ENCODE data around the gene KAZN.

Gene KAZN

DNA sequence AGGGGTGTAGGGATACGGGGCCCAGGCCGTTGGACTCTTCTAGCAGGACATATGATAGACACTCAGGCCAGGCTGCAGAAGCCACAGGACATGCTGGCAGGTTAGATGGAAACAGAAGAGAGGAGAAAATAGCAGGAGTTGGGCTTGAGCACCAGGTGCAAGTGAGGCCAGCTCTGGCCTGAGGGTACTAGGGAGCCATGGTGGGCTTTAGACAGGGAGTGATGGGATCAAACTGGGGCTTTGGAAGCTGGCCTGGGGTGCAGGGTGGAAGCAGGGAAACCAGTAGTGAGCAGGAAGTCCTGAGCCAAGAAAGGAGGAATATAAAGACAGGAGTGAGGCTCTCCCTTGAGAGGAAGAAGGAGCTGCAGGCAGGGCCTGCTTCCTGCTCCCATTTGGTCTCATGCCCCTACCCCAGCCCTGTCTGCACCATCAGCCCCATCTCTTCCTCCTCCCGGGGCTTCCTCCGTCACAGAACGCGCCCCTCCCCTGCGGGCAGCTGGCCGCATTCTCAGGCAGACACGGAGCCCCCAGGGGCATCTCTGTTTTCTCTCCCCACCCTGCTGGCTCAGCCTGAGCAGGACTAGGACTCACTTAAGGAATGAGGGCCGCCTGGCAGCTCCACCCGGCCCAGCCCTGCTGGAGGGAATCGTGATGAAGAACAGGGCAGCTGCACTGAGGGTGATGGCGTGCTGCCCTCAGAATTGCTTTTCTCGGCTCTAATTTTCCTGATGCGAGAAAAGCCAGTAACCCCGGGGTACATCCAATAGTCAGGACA lies 389.5 kb downstream of the KAZN start:
- no peak for DNase-seq (ENCODE audit: low read depth)

DNA sequence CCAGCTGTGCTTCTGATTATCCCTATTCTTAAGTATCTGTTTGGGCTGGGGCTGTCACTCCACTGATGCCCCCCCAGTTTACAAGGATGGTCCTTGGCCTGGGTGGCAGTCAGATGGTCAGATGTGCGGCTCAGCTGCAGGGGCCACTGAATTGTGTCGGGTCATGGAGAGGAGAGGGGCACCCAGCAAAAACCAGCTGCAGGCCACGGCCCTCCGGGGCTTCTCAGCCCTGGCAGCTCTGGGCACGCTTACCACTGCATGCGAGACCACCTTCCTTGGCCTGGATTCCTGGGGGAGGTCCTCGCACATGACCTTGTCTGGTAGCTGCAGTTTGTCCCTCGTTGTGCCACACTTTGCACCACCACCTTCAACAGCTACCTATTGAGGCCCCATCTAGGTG lies 390.2 kb downstream of the KAZN start:
- no peak for DNase-seq (ENCODE audit: low read depth)

DNA sequence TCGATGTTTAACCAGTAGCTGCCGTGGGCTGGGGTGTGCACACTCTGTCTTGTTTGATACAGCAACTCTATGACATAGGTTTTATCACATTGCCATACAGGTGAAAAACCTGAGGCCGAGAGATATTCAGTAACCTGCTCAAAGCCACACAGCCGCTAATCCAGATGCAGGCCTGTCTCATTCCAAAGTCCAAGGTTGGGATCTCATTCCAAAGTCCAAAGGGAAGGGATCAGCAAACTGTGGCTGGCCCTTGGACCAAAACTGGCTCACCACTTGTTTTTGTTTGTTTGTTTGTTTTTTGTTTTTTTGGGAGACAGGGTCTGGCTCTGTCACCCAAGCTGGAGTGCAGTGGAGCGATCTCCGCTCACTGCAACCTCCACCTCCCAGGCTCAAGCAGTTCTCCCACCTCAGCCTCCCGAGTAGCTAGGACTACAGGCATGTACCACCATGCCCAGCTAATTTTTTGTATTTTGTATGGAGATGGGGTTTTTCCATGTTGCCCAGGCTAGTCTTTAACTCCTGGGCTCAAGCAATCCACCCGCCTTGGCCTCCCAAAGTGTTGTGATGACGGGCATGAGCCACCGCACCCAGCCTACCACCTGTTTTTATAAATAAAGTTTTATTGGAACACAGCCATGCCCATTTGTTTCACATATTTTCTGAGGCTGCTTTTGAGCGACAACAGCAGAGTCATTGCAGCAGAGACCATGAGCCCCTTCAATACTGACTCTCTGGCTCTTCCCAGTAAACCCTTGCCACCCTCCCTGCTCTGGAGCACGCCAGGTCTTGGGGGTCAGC lies 391.6 kb downstream of the KAZN start:
- no peak for DNase-seq (ENCODE audit: low read depth)

DNA sequence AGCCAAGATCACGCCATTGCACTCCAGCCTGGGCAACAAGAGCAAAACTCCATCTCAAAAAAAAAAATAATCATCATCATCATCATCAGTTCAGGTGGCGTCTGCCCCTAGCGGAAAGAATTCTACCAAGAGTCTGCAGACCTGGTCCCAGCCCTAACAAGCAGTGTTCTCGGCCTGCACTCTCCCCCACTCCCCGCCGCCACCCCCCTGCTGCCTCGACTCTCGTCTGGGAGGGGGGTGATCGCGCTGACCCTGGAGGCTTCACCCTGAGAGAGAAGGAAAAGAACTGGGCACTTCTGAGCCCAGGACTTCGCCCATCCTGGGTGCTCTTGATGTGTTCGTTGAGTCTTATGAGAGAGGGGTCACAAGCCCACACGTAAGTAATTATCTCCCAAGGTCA lies 394.9 kb downstream of the KAZN start:
- no peak for DNase-seq (ENCODE audit: low read depth)

DNA sequence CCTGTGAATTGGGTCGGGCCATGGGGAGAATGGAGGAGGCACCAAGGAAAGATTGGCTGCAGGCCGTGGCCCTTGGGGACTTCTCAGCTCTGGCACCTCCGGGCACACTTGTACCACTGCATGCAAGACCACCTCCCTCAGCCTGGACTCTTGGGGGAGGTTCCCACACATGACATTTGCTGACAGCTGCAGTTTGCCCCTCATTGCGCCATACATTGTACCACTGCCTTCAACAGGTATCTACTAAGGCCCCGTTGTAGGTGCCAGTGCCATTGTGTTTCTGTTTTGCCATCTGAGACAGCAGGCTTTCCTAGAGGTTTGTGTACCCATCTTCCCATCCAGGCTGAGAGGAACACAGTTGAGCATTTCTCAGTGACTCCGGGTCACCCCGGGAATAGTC lies 395.7 kb downstream of the KAZN start:
- no peak for DNase-seq (ENCODE audit: low read depth)

DNA sequence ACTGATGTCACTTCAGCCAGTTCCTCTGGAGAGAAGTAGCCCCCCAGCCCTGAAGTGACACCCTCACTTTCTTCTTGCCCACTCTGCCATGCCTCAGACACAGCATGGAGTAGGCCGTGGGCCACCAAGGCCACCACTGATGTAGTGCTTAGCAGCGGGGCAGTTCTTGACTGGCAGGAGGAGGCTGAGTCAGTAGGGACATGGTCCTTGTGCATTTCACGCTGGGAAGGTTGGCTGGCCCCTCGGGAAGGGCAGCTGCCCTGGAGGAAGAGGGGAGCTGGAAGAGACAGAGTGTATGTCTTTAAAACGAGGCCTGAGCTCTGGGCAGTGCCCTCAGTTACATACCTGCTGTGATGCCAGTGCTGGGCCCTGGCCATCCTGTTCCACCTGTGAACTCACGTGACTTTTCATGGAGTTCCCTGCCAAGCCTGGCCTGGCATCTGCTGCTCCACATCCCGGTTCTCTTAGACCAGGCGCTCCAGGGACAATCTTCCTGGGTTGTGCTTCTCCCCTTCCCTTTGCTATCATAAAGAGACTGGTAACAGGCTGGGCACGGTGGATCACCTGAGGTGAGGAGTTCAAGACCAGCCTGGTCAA lies 396.5 kb downstream of the KAZN start:
- DNase-seq (ENCODE audit: low read depth): no peak

DNA sequence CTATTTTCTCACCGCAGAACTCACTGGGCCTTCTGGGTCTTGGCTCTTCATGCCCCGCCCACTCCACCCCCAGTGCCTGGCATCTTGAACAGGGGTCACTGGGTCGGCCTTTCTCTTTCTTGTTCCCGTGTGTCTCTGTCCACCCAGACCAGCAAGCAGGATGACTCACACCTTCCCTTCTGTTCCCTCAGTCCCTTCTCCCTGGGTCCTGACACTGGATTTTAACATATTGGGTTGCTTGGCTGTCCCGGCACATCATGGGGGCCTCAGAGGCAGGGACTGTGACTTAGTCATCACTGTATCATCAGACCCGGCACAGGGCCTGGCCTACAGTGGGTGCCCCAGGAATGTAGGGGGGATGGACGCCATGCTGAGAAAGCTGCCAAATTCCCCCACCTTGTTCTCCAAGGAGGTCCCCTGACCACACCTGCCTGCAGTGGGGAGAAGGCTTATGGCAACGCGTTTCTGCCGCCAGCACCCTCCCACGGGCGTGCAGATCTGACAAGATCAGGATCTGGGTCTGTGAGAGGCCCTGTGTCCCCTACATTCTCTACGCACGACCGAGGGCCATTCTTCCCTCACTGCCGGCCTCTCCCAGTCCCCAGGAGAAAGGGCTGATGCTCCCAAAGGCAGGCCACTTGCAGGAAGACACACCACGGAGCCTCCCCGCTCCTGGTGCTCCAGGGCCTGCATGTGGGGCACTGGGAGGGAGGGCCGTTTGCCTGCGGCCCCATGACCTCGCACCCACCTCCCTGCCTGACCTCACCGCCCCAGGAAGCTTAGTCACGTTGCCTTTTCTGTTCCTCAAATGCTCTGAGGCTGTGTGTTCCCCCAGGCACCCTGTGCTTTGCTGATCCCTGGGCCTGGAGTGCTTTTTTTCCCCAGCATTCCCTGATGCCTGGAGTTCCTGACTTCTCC lies 397.9 kb downstream of the KAZN start:
- no peak for DNase-seq (ENCODE audit: low read depth)

DNA sequence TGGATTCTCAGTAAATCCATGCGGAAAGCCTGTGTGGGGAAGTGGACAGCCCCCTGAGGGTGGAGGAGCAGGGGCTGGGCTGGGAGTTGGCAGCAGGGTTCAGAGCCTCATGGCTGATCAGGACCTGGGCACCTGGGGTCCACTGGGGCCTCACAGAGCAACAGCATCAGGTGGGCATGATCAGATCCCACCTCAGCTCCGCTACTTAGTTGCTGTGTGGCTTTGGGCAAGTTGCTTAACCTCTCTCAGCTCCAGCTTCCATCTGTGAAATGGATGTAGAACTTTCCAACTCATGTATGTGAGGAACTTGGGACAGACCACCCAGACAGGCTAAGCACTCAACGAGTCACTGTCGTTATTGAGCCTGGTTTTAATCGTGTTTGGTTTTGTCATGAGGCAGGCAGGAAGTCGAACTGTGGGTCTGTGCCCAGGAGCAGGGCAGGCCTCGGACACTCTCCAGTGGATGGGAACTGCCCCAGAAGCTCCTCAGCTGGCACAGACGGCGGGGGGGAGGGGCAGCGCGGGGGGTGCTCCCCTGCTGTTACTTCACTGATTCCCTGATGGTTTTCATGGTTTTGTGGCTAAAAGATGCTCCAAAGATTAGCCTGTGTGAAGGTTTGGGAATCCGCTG lies 399.3 kb downstream of the KAZN start:
- no peak for DNase-seq (ENCODE audit: low read depth)

DNA sequence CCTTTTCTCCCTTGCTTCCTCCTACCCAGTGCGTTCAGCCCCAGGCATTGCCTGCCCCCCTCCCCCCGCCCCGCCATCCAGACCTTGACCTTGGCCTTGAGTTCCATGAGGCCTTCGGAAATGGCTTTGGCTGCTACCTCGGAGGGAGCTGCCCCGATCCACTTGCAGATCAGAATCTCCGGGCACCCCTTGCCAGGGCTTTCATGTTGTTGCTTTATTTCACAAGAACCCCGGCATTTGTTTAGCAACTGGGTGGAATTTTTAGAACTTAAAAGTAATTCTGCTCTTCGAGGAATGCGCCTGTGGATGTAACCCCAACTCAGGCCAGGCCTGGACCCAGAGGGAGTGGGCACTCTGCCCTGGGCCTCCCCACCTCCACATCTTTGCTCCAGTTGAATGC lies 401.0 kb downstream of the KAZN start:
- DNase-seq (ENCODE audit: low read depth): no peak

DNA sequence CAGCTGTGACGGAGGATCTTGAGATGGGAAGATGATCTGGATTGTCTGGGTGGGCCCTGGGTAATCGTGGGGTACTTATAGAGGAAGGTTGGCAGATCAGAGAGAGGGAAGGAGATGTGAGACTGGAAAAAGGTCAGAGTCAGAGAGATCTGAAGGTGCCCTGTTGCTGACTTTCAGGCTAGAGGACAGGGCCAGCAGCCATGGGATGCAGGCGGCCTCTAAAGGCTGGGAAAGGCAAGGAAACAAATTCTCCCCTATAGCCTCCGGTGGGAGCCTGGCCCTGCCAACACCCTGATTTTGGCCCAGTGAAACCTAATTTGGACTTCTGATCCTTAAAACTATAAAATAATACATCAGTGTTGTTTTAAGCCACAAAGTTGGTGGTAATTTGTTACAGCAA lies 401.5 kb downstream of the KAZN start:
- DNase-seq (ENCODE audit: low read depth): no peak

DNA sequence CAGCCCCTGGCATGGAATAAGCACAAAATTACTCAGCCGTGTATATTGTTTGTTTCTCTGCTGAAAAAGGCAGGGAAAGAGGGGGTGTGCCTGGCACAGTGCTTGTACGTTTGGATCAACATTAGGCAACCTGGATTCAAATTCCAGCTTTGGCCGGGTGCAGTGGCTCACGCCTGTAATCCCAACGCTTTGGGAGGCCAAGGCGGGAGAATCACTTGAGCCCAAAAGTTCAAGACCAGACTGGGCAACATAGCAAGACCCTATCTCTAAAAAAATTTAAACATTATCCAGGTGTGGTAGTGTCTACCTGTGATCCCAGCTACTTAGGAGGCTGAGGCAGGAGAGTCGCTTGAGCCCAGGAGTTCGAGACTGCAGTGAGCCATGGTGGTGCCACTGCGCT lies 402.2 kb downstream of the KAZN start:
- DNase-seq (ENCODE audit: low read depth): no peak

DNA sequence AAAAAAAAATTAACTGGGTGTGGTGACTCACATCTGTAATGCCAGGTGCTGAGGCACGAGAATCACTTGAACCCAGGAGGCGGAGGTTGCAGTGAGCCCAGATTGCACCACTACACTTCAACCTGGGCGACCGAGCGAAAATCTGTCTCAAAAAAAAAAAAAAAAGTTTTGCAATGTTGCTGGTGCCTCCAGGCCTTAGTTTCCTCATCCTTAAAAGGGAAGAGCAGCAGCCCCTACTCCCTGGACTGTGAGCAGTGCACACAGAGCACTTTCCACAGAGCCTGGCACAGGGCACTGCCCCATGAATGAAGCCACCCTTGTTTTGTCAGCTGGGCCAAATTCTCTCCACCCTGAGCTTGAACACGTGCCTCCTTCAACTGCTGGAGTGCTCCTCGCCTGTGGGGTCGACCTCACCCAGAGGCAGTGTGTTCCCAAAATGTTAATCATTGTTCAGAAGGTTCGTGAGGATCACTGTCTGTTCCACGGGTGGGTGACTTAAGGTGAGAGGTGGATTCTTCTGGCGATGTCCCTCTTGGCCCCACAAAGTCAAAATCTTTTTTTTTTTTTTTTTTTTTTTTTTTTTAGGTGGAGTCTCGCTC lies 402.9 kb downstream of the KAZN start:
- DNase-seq (ENCODE audit: low read depth): no peak

DNA sequence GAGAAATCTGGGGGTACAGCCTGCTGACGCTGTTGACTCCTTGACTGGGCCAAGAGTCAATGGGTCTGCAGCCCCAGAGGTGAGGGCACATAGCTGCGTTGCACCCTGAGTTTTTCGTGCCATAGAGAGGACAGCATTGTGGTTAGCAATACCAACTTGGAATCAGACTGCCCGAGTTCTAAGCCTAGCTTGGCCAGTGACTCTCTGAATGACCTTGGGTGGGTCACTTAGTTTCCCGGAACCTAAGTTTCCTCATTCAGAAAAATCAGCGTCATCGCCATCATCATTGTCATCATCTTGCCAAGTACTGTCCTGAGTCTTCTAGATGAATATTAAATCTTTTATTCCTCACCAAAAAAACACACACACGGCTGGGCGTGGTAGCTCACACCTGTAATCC lies 403.8 kb downstream of the KAZN start:
- no peak for DNase-seq (ENCODE audit: low read depth)

DNA sequence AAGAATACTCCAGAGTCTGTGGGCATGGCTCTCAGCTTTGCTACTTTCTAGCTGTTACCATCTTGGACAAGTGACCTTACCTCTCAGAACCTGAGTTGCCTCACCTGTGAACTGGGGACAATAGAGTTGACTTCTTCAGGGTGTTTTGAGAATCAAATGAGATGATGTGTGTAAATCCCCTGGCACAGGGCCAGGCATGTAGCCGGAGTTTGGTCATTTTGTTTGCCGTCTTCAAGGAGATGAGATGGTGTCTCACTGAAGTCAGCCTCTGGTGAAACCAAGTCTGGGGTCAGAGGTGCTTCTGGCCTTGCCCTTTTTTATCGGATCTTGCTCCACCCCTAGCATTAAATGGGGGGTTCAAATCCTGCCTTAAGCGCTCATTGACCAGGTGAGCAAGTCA lies 405.9 kb downstream of the KAZN start:
- no peak for DNase-seq (ENCODE audit: low read depth)

DNA sequence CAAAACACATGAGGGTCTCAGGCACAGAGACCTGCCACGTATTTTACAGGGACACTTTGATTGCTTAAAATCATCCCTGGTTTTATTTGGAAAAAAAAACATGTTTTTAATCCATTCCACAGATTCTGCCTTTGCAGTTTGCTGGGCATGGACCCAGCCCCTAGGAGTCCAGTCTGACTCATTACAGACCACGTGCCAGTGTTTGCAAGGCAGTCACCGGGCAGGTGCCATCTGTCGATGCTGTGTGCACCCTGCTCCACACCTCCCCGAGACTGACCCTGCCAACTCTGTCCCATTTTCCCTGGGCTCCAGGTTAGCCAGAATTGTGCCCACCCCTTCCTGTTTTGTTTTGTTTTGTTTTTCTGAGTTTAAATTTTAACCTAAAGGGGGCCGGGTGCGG lies 406.6 kb downstream of the KAZN start:
- DNase-seq (ENCODE audit: low read depth): no peak

DNA sequence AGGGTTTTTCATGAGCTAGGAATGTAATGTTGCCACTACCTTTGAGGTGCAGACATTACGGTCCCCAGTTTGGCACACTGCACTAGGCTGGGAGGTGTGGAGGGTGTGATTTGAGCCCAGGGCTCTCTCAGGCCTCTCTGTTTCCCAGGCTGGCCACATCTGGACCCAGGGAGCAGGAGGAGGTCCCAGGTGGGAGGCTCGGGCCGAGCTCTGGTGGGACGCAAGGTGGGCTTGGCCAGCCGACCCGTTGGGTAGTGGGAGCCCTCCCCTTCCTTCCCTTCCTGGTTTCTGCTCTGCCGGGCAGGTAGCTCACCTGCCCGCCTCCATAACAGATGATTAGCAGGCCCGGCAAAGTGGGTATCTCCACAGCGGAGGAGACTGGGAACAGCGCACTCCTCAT lies 408.9 kb downstream of the KAZN start:
- DNase-seq (ENCODE audit: low read depth): no peak

DNA sequence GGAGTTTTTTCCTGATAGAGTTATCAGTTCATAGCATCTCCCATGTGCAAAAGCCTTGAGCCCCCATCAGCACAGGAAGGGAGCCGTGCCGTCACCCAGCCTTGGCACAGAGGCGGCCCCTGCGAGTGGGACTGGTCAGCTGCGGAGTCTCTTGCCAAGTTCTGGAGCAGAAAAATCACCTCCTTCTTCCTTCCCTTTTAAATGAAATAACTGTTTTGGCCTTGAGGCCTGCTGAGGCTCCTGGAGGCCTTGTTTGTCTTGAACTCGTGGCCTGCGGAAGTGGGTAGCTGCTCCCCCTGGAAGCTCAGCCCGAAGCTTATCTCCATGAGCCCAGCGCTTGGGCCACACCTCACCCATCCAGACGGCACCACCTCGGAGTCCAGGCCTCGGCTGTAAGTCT lies 409.4 kb downstream of the KAZN start:
- no peak for DNase-seq (ENCODE audit: low read depth)

DNA sequence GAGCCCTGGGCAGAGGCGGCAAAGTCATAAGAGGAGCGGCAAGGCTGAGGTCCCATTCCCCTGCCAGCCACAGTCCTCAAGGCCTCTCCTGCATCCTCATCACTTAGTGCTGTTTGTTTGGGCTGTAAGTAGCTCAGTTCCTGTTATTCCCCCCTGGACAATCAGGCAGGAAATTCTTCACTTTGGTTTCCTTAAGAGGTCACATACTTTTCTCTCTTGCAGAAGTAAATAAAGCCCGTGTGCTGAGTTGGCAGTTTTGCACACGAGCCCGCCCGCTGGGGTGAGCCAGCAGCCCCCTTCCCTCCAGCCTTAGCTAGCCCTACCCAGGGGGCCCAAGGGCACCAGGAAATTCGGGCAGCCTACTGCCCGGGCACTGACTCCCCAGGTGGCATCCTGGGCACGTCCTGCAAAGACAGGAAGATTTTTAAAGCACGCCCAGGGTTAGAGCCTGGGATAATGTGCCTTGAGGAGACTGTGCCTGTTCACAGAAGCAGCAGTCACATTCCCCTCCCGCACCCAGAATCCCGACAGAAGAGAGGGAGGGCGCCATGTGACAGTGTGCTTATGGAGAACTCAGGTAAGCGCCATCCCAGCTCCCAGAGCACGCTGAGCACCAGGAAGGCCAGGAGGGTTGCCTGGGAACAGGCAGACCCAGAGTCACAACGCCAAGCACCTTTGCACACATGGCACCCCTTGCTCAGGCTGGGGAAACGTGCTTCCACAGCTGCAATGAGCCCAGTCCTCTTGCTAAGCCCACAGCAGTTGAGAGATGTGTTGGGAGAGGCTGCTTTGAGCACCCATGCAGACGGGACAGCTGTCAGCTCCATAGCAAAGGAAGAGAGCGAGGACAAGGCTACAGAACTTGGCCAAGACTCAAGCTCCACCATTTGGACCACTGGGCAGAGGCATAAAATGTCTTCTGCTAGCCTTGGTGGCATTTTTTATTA lies 410.6 kb downstream of the KAZN start:
- DNase-seq (ENCODE audit: low read depth): no peak

DNA sequence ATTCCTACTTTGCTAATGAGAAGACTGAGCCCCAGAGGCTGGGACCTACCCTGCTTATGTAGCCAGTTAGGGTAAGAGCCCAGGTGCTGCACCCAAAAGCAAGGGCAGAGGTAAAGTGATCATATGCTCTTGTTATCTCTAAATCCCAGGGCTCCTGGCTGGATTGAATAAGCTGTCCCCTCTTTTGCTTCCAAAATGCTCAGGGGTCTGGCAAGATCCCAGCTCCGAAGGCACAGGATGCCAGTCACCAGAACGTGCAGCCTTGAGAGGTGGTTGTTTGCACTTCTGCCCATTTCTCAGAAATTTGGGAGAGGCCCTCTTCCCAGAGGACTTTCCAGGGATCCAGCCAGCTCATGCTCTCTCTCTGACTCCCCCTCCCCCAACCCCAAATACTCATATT lies 412.7 kb downstream of the KAZN start:
- no peak for DNase-seq (ENCODE audit: low read depth)

DNA sequence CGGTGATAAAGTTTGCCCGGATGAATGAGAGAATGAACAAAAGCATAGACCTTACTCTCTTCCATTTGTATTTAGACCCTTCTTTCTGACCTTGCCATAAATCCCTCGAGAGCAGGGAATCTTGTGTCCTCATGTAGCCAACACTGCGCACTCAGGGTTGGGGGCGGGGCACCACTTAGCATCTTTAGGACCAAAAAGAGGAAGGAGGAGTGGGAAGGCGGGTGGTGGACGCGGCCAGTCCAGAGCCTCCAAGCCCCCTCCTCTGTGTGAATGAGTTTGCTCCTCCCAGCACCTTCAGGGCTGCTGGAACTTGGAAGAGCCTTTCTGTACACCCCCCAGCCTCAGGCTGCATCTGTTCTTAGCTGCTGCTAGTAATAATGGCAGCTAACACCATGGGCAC lies 413.2 kb downstream of the KAZN start:
- DNase-seq (ENCODE audit: low read depth): no peak

Data from stimulated activated CD8-positive, alpha-beta memory T cell treated with anti-CD3 and anti-CD28 coated beads, Interleukin-7, amount 100 ng/mL, for 24 hours (primary cell).